NK-92 treated with Interleukin-12 subunit alpha and Interleukin-12 subunit beta, amount 100 ng/mL, for 24 hours (cell line): ENCODE data around the gene CD164L2.

Experiments
- DNase-seq: peaks from one replicate; lab custom pipeline; 2025; lab: John Stamatoyannopoulos, UW

The CD164L2 gene

GRCh38 chr1:27363766-27364695, 19.1 kb downstream of the CD164L2 start:
- no peak for DNase-seq

GRCh38 chr1:27361553-27361952, 21.6 kb downstream of the CD164L2 start:
- DNase-seq = no peak

DNA sequence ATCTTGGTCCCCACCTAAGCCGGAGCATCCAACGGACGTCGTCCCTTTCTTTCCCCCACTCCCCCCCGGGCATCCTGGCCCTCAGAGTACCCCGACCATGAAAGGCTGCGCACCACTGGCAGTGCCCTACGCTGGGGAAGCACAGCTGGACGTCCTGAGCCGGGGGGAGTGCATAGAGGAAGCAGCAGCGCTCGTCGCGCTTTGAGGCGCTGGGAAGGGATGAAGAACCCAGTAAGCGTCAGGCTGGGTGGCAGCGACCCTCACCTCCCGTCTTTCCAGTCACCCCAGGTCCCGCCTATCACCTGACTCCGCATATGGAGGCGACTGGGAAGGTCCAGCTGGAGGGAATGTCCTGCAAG, 22.1 kb downstream of the CD164L2 start:
- DNase-seq = no peak

- DNase-seq = no peak
Observed at GRCh38 chr1:27360159-27361043, 22.7 kb downstream of the CD164L2 start.

GRCh38 chr1:27359822-27360158, 23.3 kb downstream of the CD164L2 start:
- no peak for DNase-seq

GRCh38 chr1:27358928-27359313, 24.2 kb downstream of the CD164L2 start:
- no peak for DNase-seq

DNA sequence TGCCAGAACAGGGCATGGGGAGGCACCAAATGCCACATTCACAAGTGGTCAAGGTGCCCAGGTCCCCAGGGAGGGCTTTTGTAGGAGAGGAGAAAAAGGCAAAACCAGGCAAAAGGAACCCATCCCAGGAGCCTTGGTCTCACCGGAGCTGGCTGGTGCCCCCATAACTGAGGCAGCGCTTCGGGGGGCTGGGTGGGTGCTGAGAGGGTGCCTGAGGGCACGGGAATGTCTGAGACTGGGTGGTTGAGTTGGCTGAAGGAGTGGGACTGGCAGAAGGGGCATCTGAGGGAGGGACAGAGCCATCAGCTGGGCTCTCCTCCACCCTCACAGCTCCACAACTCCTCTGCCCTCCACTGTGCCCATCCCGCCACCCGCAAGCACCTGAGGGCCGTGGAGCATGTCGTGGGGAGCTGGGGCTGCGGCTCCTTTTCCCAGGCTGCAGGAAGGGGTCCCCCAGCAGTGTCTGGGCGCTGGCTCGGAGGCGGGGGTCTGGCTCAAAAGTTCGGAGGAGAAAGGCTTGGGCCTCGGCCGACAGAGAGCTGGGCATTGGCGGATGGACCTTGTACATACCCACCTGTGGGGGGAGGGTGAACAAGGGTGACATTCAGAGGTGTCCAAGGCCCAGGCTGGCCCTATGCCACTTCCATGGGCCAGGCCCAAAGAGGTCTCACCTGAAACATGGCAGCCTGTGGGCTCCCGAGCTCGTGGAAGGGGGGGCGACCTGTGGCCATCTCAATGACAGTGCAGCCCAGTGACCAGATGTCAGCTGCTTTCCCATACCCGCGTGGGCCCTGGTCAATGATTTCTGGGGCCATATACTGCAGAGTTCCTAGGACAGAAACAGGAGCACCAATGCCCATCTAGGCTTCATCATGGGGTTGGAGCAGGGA, 24.9 kb downstream of the CD164L2 start:
- no peak for DNase-seq

- DNase-seq = no peak
Observed at GRCh38 chr1:27357281-27358037, 25.7 kb downstream of the CD164L2 start.

- no peak for DNase-seq
Observed at GRCh38 chr1:27356619-27357280, 26.4 kb downstream of the CD164L2 start.

GRCh38 chr1:27356277-27356618, 26.9 kb downstream of the CD164L2 start:
- DNase-seq = no peak

GRCh38 chr1:27355683-27356082, 27.4 kb downstream of the CD164L2 start:
- no peak for DNase-seq

DNA sequence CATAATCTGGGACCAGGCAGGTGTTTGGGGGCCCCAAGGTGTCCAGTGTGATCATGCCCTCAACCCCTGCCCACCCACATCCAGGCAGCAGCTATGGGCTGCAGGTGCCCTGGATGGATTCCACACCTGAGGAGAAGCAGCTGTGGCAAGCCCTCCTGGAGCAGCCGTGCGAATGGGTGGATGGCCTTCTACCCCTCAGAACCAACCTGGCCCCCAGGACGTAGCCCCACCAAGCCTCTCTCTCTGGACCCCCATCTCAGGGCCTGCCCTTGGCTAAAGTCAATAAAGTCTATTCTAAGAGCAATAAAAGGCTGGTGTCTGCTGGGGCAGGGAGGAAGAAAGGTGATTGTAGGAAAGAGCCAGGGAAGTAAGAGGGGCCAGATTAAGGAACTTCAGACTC, 29.5 kb downstream of the CD164L2 start:
- DNase-seq = no peak

- DNase-seq = no peak
Observed at GRCh38 chr1:27353166-27353565, 30.0 kb downstream of the CD164L2 start.

- no peak for DNase-seq
Observed at GRCh38 chr1:27351541-27352107, 31.5 kb downstream of the CD164L2 start.

GRCh38 chr1:27350663-27351540, 32.2 kb downstream of the CD164L2 start:
- DNase-seq = no peak

DNA sequence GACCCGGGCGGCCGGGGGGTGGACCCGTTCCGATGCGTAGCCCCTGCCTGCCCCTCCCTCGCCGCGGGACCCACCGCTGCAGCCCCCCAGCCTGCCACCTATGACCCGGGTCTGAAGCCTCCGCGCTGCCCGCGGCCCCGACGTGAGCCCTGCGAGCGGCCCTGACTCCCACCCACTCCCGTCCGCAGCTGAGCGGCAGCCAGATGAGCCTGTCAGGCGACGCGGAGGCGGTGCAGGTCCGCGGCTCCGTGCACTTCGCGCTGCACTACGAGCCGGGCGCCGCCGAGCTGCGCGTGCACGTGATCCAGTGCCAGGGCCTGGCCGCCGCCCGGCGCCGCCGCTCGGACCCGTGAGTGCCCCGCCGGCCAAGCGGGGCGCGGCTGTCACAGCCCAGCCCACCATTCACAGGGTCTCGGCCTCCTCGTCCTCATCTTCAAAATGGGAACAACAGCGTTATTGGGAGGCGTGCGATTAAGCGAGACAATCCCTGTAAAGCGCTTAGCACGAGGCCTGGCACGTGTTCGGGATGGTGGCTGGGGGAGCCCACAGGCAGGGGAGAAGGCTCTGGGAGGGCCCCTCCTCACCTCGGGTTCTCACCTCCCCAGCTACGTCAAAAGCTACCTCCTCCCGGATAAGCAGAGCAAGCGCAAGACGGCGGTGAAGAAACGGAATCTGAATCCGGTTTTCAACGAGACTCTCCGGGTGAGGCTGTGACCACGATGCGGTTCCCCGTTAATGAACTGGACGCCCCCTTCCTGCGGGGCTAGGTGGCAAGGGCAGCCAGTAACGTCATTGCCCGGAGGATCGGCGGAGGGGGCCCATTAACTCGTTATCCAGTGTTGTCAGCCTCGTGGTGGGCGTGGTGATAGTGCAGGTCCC, 33.1 kb downstream of the CD164L2 start:
- DNase-seq = no peak

- no peak for DNase-seq
Observed at GRCh38 chr1:27348861-27349783, 34.0 kb downstream of the CD164L2 start.
